Spleen (tissue), 11 donors: ENCODE results near the gene SERPINI2. TPM values are rescaled to one million over a fixed set of nuclear protein-coding genes. Genes with fewer than 3 reads are reported as not detected.

Source experiments
- DNase-seq: peaks from one replicate; pipeline ENCODE4 v3.0.0-alpha.2; 2020
- H3K27ac ChIP-seq, 8 donors: fragments of 200-600 bp; sonication (generic) in 7 of 8; 1 replicate in 4 of 8; 2 replicates in 4 of 8; pipeline versions ENCODE4 v1.5.0 to v1.8.0; 2016 to 2021; ENCODE audit warnings: inconsistent platforms in 4 of 8, mild to moderate bottlenecking in 4 of 8, moderate library complexity in 1 of 8
- H3K27me3 ChIP-seq, 7 donors: fragments of 200-600 bp; sonication (generic) in 6 of 7; replicated peaks in 1 of 7; 1 replicate in 4 of 7; 2 replicates in 3 of 7; pipeline versions ENCODE4 v1.5.0 to v1.8.0; 2016 to 2021; ENCODE audit warnings: inconsistent platforms in 3 of 7, mild to moderate bottlenecking in 1 of 7
- H3K36me3 ChIP-seq, 6 donors: fragments of 200-600 bp; sonication (generic) in 5 of 6; 1 replicate in 4 of 6; 2 replicates in 2 of 6; pipeline versions ENCODE4 v1.5.0 to v1.8.0; 2016 to 2021; ENCODE audit warnings: inconsistent platforms in 2 of 6
- H3K4me1 ChIP-seq, 6 donors: fragments of 200-600 bp; sonication (generic) in 5 of 6; 1 replicate in 3 of 6; 2 replicates in 3 of 6; pipeline versions ENCODE4 v1.5.0 to v1.8.0; 2016 to 2021; ENCODE audit warnings: inconsistent platforms in 3 of 6
- H3K4me3 ChIP-seq, 8 donors: fragments of 200-600 bp; sonication (generic) in 7 of 8; 1 replicate in 4 of 8; 2 replicates in 4 of 8; pipeline versions ENCODE4 v1.5.0 to v1.8.0; 2016 to 2021; ENCODE audit warnings: inconsistent platforms in 4 of 8, mild to moderate bottlenecking in 4 of 8, moderate library complexity in 2 of 8
- H3K9me3 ChIP-seq, 8 donors: fragments of 200-600 bp; sonication (generic) in 7 of 8; 1 replicate in 4 of 8; 2 replicates in 4 of 8; pipeline versions ENCODE4 v1.5.0 to v1.8.0; 2016 to 2021; ENCODE audit warnings: inconsistent platforms in 4 of 8
- POLR2A ChIP-seq, 3 donors: fragments of 450-650 bp; IDR thresholded peaks; one replicate each; pipeline ENCODE4 v1.5.1; 2017; ENCODE audit warnings: antibody characterized with exemption in 3 of 3, mild to moderate bottlenecking in 1 of 3
- POLR2AphosphoS5 ChIP-seq, 3 donors: sonication (generic); formaldehyde crosslinking; IDR thresholded peaks; one replicate each; pipeline ENCODE4 v1.5.1; 2017; ENCODE audit warnings: antibody characterized with exemption in 3 of 3
- WGBS, 5 donors: extraction: QIAGEN DNeasy Blood & Tissue Kit in 3 of 5; methylation state at CpG; one replicate each; pipeline versions ENCODE4 v1.1.5 to v1.1.7; 2013 to 2018; 5-methylcytosine and 5-hydroxymethylcytosine counted together
- intact Hi-C: fragments of 100-400 bp; cut with DNase I; formaldehyde crosslinking; loops from one replicate; pipeline ENCODE4 v1.15.0; 2023; ENCODE audit warnings: low total_unique reads
- polyA plus RNA-seq, 3 donors: library from polyadenylated mRNA; stranded (reverse); fragments of 200-250 nt; gene quantifications; one replicate each; pipeline ENCODE4 v1.2.1, GENCODE V29; 2013
- total RNA-seq, 7 donors: library from RNA; depleted of rRNA in 3 of 7; stranded (reverse); fragments of >200 nt in 3 of 7; fragmentation: NEBNext Ultra II Directional in 4 of 7; extraction: Animal tissue kit (Norgen Biotek cat#: 25700) in 4 of 7; gene quantifications; one replicate each; pipeline versions ENCODE4 v1.1.0 to v1.2.1, GENCODE V29; 2016 to 2021
- TF ChIP-seq, protein P1 (sequence below), 11 experiments: fragments of 200-600 bp in 7 of 11; fragments of 450-650 bp in 4 of 11; sonication (generic) in 4 of 11; IDR thresholded peaks in 8 of 11; conservative IDR thresholded peaks in 3 of 11; 1 replicate in 7 of 11; 2 replicates in 4 of 11; pipeline versions ENCODE4 v1.4.0 to v1.8.0; 2016 to 2021; ENCODE audit warnings: antibody characterized with exemption in 11 of 11, inconsistent platforms in 4 of 11, mild to moderate bottlenecking in 1 of 11
- donor health status: healthy with polysubstance abuse.
- donor health status: DM: no; HTN: no; CAD: no; lungs with moderate emphysema.
- donor health status: DM: no; HTN: no; CAD: no.
- donor health status: Bipolar disorder and iron deficiency.
- donor health status: healthy.
- donor health status: DM: no; HTN: no; CAD: no.
- donor health status: DM: yes; HTN: yes; CAD: no.

SERPINI2 gene
- total and polyA plus RNA-seq, 10 donors: 0.07 to 3.9 (median 0.32) TPM; not detected in 5

DNA sequence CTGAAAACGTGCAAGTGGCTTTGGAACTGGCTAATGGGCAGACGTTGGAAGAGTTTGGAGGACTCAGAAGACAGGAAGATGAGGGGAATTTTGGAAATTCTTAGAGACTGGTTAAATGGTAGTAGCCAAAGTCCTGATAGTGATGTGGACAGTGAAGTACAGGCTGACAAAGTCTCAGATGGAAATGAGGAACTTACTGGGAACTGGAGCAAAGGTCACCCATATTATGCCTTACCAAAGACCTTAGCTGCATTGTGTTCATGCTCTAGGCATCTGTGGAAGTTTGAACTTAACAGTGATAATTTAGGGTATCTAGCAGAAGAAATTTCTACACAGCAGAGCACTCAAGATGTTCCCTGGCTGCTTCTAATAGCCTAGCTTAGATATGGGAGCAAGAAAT, 28.6 kb upstream of the SERPINI2 start:
- intact Hi-C loops: no loop called here
- 68 to 84% (median 73%) methylated on average over 2 of the region's 2 CpGs for WGBS, 5 donors

DNA sequence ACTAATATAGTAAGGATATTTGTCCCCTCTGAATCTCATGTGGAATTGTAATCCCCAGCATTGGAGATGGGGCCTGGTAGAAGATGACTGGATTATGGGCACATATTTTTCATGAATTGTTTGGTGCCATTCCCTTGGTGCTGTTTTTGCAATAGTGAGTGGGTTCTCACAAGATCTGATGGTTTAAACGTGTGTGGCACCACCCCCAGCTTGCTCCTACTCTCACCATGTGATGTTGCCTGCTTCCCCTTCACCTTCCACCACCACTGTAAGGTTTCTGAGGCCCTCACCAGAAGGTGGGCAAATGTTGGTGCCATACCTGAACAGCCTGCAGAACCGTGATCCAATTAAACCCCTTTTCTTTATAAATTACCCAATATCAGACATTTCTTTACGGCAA, 28.1 kb upstream of the SERPINI2 start:
- WGBS, 5 donors: 73 to 85% (median 77%) methylated on average over 3 of the region's 3 CpGs
- H3K27ac ChIP-seq: no peak overlapping the region
- H3K36me3 ChIP-seq: no peaks in the 10 kb centered on the region
- H3K9me3 ChIP-seq: no peaks in the 10 kb centered on the region
- intact Hi-C loops: no loop called here
- H3K27me3 ChIP-seq: no peaks in the 10 kb centered on the region
- H3K4me1 ChIP-seq: no peaks in the 10 kb centered on the region
- DNase-seq: no peak
- no peak overlapping the region for H3K4me3 ChIP-seq
- TF ChIP-seq POLR2A (IDR thresholded peaks at IDR 0.05) (no peak), POLR2AphosphoS5 (IDR thresholded peaks at IDR 0.05) (no peak)
- TF ChIP-seq, protein P1, sequence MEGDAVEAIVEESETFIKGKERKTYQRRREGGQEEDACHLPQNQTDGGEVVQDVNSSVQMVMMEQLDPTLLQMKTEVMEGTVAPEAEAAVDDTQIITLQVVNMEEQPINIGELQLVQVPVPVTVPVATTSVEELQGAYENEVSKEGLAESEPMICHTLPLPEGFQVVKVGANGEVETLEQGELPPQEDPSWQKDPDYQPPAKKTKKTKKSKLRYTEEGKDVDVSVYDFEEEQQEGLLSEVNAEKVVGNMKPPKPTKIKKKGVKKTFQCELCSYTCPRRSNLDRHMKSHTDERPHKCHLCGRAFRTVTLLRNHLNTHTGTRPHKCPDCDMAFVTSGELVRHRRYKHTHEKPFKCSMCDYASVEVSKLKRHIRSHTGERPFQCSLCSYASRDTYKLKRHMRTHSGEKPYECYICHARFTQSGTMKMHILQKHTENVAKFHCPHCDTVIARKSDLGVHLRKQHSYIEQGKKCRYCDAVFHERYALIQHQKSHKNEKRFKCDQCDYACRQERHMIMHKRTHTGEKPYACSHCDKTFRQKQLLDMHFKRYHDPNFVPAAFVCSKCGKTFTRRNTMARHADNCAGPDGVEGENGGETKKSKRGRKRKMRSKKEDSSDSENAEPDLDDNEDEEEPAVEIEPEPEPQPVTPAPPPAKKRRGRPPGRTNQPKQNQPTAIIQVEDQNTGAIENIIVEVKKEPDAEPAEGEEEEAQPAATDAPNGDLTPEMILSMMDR (IDR thresholded peaks at IDR 0.05 in 8 of 11, conservative IDR thresholded peaks at IDR 0.05 in 3 of 11): no peak

More for the DNA sequence above, 28.6 kb upstream of the SERPINI2 start:
- Histone ChIP-seq H3K27ac (no peak overlapping the region), H3K4me1 (no peaks in the 10 kb centered on the region), H3K4me3 (no peak overlapping the region), H3K9me3 (no peaks in the 10 kb centered on the region), H3K36me3 (no peaks in the 10 kb centered on the region), H3K27me3 (no peaks in the 10 kb centered on the region)
- DNase-seq: no peak
- TF ChIP-seq, protein P1 (IDR thresholded peaks at IDR 0.05 in 8 of 11, conservative IDR thresholded peaks at IDR 0.05 in 3 of 11): no peak
- TF ChIP-seq POLR2A (IDR thresholded peaks at IDR 0.05): no peak

DNA sequence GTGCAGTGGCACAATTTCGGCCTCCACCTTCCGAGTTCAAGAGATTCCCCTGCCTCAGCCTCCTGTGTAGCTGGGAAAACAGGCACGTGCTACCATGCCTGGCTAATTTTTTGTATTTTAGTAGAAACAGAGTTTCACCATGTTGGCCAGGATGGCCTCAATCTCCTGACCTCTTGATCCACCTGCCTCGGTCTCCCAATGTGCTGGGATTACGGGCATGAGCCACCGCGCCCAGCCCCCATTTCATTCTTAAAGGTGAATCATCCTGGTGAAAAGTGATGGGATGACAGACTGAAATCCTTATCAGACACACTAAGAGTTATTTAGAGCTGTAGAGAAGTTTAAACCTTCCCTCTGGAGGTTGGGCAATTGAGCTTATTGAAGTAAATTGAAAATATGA, 24.1 kb upstream of the SERPINI2 start:
- no peaks in the 10 kb centered on the region for H3K27me3 ChIP-seq
- no peak for DNase-seq
- no peaks in the 10 kb centered on the region for H3K4me1 ChIP-seq
- 88 to 98% (median 93%) methylated on average over 7 of the region's 7 CpGs for WGBS, 5 donors
- no peak overlapping the region for H3K27ac ChIP-seq
- intact Hi-C loops: no loop called here
- no peak overlapping the region for H3K4me3 ChIP-seq
- no peaks in the 10 kb centered on the region for H3K36me3 ChIP-seq
- TF ChIP-seq, protein P1 (IDR thresholded peaks at IDR 0.05 in 8 of 11, conservative IDR thresholded peaks at IDR 0.05 in 3 of 11): no peak
- TF ChIP-seq POLR2A (IDR thresholded peaks at IDR 0.05): no peak
- no peak for TF ChIP-seq POLR2AphosphoS5 (IDR thresholded peaks at IDR 0.05)
- H3K9me3 ChIP-seq: no peaks in the 10 kb centered on the region

DNA sequence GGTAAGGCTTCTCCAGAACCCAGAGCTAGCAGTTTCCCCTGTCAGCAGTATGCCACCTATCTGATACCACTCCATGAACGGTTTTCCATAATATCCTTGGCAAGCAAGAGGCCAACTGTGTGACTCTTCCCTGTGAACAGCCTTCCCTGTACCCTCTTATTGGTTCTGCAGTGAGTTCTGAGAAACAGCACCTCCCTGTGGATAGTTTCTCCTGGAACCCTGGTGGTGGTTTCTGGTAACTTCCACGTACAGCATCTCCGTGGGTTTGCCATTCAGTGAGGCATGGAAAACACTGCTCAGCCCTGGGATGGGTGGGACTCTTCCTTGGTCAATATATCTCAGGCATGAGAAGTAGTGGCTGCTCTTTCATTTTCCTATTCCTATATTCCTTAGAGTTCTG, 19.4 kb upstream of the SERPINI2 start:
- H3K4me3 ChIP-seq: no peak overlapping the region
- intact Hi-C loops: no loop called here

More for the DNA sequence above, 19.4 kb upstream of the SERPINI2 start:
- Histone ChIP-seq H3K9me3 (no peaks in the 10 kb centered on the region), H3K4me1 (no peaks in the 10 kb centered on the region), H3K36me3 (no peaks in the 10 kb centered on the region), H3K27ac (no peak overlapping the region), H3K27me3 (no peaks in the 10 kb centered on the region)
- no peak for DNase-seq
- TF ChIP-seq POLR2A (IDR thresholded peaks at IDR 0.05) (no peak), POLR2AphosphoS5 (IDR thresholded peaks at IDR 0.05) (no peak)
- TF ChIP-seq, protein P1 (IDR thresholded peaks at IDR 0.05 in 8 of 11, conservative IDR thresholded peaks at IDR 0.05 in 3 of 11): no peak
- 66 to 79% (median 74%) methylated on average over 3 of the region's 3 CpGs for WGBS, 5 donors
